KMS-11 (cell line): ENCODE results near the gene MCC.

Experiments used
- H2AFZ ChIP-seq: fragments of 200-600 bp; sonication (generic); 2 replicates; pipeline ENCODE4 v1.6.1; 2016; ENCODE audit warnings: antibody characterized with exemption, mixed run types, low read depth
- H3K27ac ChIP-seq: fragments of 200-600 bp; sonication (generic); 2 replicates; pipeline ENCODE4 v1.6.1; 2016; ENCODE audit warnings: mild to moderate bottlenecking, mixed run types
- H3K27me3 ChIP-seq: fragments of 200-600 bp; sonication (generic); 2 replicates; pipeline ENCODE4 v1.6.1; 2017; ENCODE audit warnings: mild to moderate bottlenecking, low read depth, mixed run types, moderate library complexity; ENCODE audit not compliant: insufficient read depth
- H3K36me3 ChIP-seq: fragments of 200-600 bp; sonication (generic); 2 replicates; pipeline ENCODE4 v1.6.1; 2017; ENCODE audit warnings: mild to moderate bottlenecking, mixed run types; ENCODE audit not compliant: insufficient read depth
- H3K4me1 ChIP-seq: fragments of 200-600 bp; sonication (generic); 2 replicates; pipeline ENCODE4 v1.6.1; 2016; ENCODE audit warnings: mild to moderate bottlenecking, low read depth, mixed run types; ENCODE audit not compliant: poor library complexity, severe bottlenecking
- H3K4me2 ChIP-seq: fragments of 200-600 bp; sonication (generic); 2 replicates; pipeline ENCODE4 v1.7.0; 2016; ENCODE audit warnings: mild to moderate bottlenecking, mixed run types
- H3K4me3 ChIP-seq: fragments of 200-600 bp; sonication (generic); IDR thresholded peaks from 2 replicates; pipeline ENCODE4 v1.6.1; 2017; ENCODE audit warnings: low read depth, low read length, mixed read lengths; ENCODE audit not compliant: insufficient read depth
- H3K79me2 ChIP-seq: fragments of 200-600 bp; sonication (generic); 2 replicates; pipeline ENCODE4 v1.6.1; 2016; ENCODE audit warnings: low read depth, mixed run types; ENCODE audit not compliant: insufficient read depth
- H3K9ac ChIP-seq: fragments of 200-600 bp; sonication (generic); 2 replicates; pipeline ENCODE4 v1.6.1; 2016; ENCODE audit warnings: mild to moderate bottlenecking, mixed run types
- H4K20me1 ChIP-seq: fragments of 200-600 bp; sonication (generic); 2 replicates; pipeline ENCODE4 v1.6.1; 2016; ENCODE audit warnings: mild to moderate bottlenecking, mixed run types; ENCODE audit not compliant: insufficient read depth
- TF ChIP-seq, protein P1 (sequence below): fragments of 200-600 bp; sonication (generic); conservative IDR thresholded peaks from 2 replicates; pipeline ENCODE4 v1.6.1; 2017; ENCODE audit warnings: low read depth, mild to moderate bottlenecking, antibody characterized with exemption, low read length, moderate library complexity, mixed read lengths

The MCC gene

GRCh38 chr5:113230711-113231652 is 257.3 kb downstream of the MCC start:
- Histone ChIP-seq H4K20me1 (no peaks in the 10 kb centered on the region), H3K9ac (no peak overlapping the region), H3K79me2 (no peaks in the 10 kb centered on the region), H3K4me1 (no peaks in the 10 kb centered on the region), H3K27me3 (no peaks in the 10 kb centered on the region), H2AFZ (no peak overlapping the region), H3K36me3 (no peaks in the 10 kb centered on the region), H3K4me3 (no peak overlapping the region), H3K4me2 (no peak overlapping the region), H3K27ac (no peak overlapping the region)
- TF ChIP-seq, protein P1, sequence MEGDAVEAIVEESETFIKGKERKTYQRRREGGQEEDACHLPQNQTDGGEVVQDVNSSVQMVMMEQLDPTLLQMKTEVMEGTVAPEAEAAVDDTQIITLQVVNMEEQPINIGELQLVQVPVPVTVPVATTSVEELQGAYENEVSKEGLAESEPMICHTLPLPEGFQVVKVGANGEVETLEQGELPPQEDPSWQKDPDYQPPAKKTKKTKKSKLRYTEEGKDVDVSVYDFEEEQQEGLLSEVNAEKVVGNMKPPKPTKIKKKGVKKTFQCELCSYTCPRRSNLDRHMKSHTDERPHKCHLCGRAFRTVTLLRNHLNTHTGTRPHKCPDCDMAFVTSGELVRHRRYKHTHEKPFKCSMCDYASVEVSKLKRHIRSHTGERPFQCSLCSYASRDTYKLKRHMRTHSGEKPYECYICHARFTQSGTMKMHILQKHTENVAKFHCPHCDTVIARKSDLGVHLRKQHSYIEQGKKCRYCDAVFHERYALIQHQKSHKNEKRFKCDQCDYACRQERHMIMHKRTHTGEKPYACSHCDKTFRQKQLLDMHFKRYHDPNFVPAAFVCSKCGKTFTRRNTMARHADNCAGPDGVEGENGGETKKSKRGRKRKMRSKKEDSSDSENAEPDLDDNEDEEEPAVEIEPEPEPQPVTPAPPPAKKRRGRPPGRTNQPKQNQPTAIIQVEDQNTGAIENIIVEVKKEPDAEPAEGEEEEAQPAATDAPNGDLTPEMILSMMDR = no peak

DNA sequence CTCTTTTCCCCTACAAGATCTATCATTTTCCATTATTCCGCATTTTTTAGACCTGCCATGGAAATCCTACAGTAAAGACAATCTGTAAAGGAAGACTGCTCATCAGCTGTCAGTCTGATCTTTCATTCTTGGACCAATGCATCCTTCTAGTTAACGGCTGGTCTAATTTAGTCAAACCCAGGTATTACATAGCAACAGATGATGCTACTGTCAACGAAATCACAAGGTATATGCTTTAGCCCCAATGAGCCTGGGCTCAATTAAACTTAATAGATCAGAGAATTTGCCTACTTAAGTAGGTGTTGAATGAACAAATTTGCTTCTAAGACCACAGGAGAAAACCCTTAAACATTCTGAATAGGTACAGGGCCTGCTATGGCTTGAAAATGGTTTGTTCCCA is 260.5 kb downstream of the MCC start:
- Histone ChIP-seq H3K4me1 (no peaks in the 10 kb centered on the region), H3K9ac (no peak overlapping the region), H3K4me3 (no peak overlapping the region), H4K20me1 (no peaks in the 10 kb centered on the region), H3K27ac (no peak overlapping the region), H3K4me2 (no peak overlapping the region), H3K27me3 (no peaks in the 10 kb centered on the region), H3K79me2 (no peaks in the 10 kb centered on the region), H2AFZ (no peak overlapping the region), H3K36me3 (no peaks in the 10 kb centered on the region)
- TF ChIP-seq, protein P1 = no peak

- H3K9ac ChIP-seq = no peak overlapping the region
- H3K27me3 ChIP-seq = no peaks in the 10 kb centered on the region
- H2AFZ ChIP-seq = no peak overlapping the region
- H3K79me2 ChIP-seq = no peaks in the 10 kb centered on the region
- no peaks in the 10 kb centered on the region for H3K36me3 ChIP-seq
- no peaks in the 10 kb centered on the region for H4K20me1 ChIP-seq
- H3K4me3 ChIP-seq = no peak overlapping the region
- TF ChIP-seq, protein P1 = no peak
- no peak overlapping the region for H3K27ac ChIP-seq
- no peak overlapping the region for H3K4me2 ChIP-seq
- no peaks in the 10 kb centered on the region for H3K4me1 ChIP-seq
Measured at GRCh38 chr5:113226116-113226736, 262.0 kb downstream of the MCC start.

- H4K20me1 ChIP-seq = no peaks in the 10 kb centered on the region
- no peaks in the 10 kb centered on the region for H3K4me1 ChIP-seq
- TF ChIP-seq, protein P1 = no peak
- no peak overlapping the region for H3K9ac ChIP-seq
- no peak overlapping the region for H3K4me3 ChIP-seq
- H3K27ac ChIP-seq = no peak overlapping the region
- H3K27me3 ChIP-seq = no peaks in the 10 kb centered on the region
- no peaks in the 10 kb centered on the region for H3K79me2 ChIP-seq
- no peaks in the 10 kb centered on the region for H3K36me3 ChIP-seq
- no peak overlapping the region for H3K4me2 ChIP-seq
- no peak overlapping the region for H2AFZ ChIP-seq
Measured at GRCh38 chr5:113225259-113225658, 263.0 kb downstream of the MCC start.
